SK-N-SH (cell line): Measurements from ENCODE around the gene VPS26A. TPM values are rescaled to one million over a fixed set of nuclear protein-coding genes. Genes with fewer than 3 reads are reported as not detected.
"Not testable (repeated sequence)": the region's sequence is repeated elsewhere in the genome, so short reads cannot be mapped to it uniquely, and the experiment has no call there.

Source experiments
- CTCF ChIA-PET: fragments of 300-600, 350-600 bp; formaldehyde crosslinking; extraction: SDS; loops from one replicate; lab custom pipeline; 2021; lab: Yijun Ruan, JAX
- POLR2A ChIA-PET: fragments of 350-600 bp; sonication (Branson Sonifier 250); formaldehyde crosslinking; extraction: SDS; loops from one replicate; lab custom pipeline; 2020; ENCODE audit warnings: antibody characterized with exemption, inconsistent platforms; lab: Yijun Ruan, JAX
- DNase-seq: peaks from one replicate; pipeline ENCODE4 v3.0.0; 2012
- H2AFZ ChIP-seq: fragments of 200-600 bp; sonication (generic); 2 replicates; pipeline ENCODE4 v1.8.1; 2016; ENCODE audit warnings: antibody characterized with exemption, mild to moderate bottlenecking, low read depth
- H3F3A ChIP-seq: fragments of 200-600 bp; sonication (generic); replicated peaks from 2 replicates; pipeline ENCODE3; 2016; ENCODE audit warnings: antibody characterized with exemption, mild to moderate bottlenecking; ENCODE audit not compliant: insufficient read depth
- H3K27ac ChIP-seq, 2 experiments: fragments of 200-500 bp in 1 of 2; fragments of 200-600 bp in 1 of 2; sonication (Bioruptor generic) in 1 of 2; sonication (generic), shearing (Covaris generic) in 1 of 2; 2 replicates each; pipeline versions ENCODE4 v1.5.1 to v1.6.1; 2014 to 2016; ENCODE audit warnings: low read depth in 2 of 2, inconsistent platforms in 1 of 2, low read length in 1 of 2, mild to moderate bottlenecking in 1 of 2, mixed read lengths in 1 of 2
- H3K27me3 ChIP-seq: fragments of 200-600 bp; sonication (generic), shearing (Covaris generic); 2 replicates; pipeline ENCODE4 v1.6.1; 2016; ENCODE audit warnings: mixed run types; ENCODE audit not compliant: insufficient read depth
- H3K36me3 ChIP-seq, 2 experiments: fragments of 200-500 bp in 1 of 2; fragments of 200-600 bp in 1 of 2; sonication (Bioruptor generic) in 1 of 2; sonication (generic) in 1 of 2; replicated peaks in 1 of 2; 2 replicates each; pipeline versions ENCODE3 to v1.5.1; 2014 to 2016; ENCODE audit warnings: low read length in 1 of 2, mild to moderate bottlenecking in 1 of 2; ENCODE audit not compliant: insufficient read depth in 2 of 2, control insufficient read depth in 1 of 2
- H3K4me1 ChIP-seq, 2 experiments: fragments of 200-500 bp in 1 of 2; fragments of 200-600 bp in 1 of 2; sonication (Bioruptor generic) in 1 of 2; sonication (generic), shearing (Covaris generic) in 1 of 2; 2 replicates each; pipeline versions ENCODE4 v1.5.1 to v1.6.1; 2014 to 2016; ENCODE audit warnings: low read depth in 1 of 2, low read length in 1 of 2, mixed run types in 1 of 2; ENCODE audit not compliant: insufficient read depth in 2 of 2, control insufficient read depth in 1 of 2
- H3K4me2 ChIP-seq: fragments of 200-600 bp; sonication (generic), shearing (Covaris generic); 2 replicates; pipeline ENCODE4 v1.6.1; 2017; ENCODE audit warnings: mixed run types
- H3K4me3 ChIP-seq, 2 experiments: fragments of 200-500 bp in 1 of 2; fragments of 200-600 bp in 1 of 2; sonication (Bioruptor generic) in 1 of 2; sonication (generic), shearing (Covaris generic) in 1 of 2; 2 replicates each; pipeline versions ENCODE4 v1.5.1 to v1.8.1; 2014 to 2016; ENCODE audit warnings: low read depth in 2 of 2, inconsistent platforms in 1 of 2, low read length in 1 of 2, mild to moderate bottlenecking in 1 of 2, mixed read lengths in 1 of 2, moderate library complexity in 1 of 2
- H3K79me2 ChIP-seq: fragments of 200-600 bp; sonication (generic); 2 replicates; pipeline ENCODE4 v1.8.1; 2017; ENCODE audit warnings: mild to moderate bottlenecking; ENCODE audit not compliant: insufficient read depth
- H3K9ac ChIP-seq: fragments of 200-600 bp; sonication (generic); 2 replicates; pipeline ENCODE4 v1.6.1; 2017; ENCODE audit warnings: mixed run types
- H3K9me2 ChIP-seq: fragments of 200-600 bp; sonication (generic); 2 replicates; pipeline ENCODE4 v1.6.1; 2017; ENCODE audit warnings: mixed run types
- H3K9me3 ChIP-seq: fragments of 200-600 bp; sonication (generic); 2 replicates; pipeline ENCODE4 v1.6.1; 2017; ENCODE audit warnings: mixed run types, mild to moderate bottlenecking, moderate library complexity
- H4K20me1 ChIP-seq: fragments of 200-600 bp; sonication (generic); 2 replicates; pipeline ENCODE4 v1.6.1; 2017; ENCODE audit warnings: mild to moderate bottlenecking, mixed run types; ENCODE audit not compliant: insufficient read depth
- CTCF ChIP-seq: fragments of 200-600 bp; sonication (generic); IDR thresholded peaks from 2 replicates; pipeline ENCODE4 v1.6.1; 2017; ENCODE audit warnings: antibody characterized with exemption, mild to moderate bottlenecking, moderate library complexity
- ELF1 ChIP-seq: IDR thresholded peaks from 2 replicates; pipeline ENCODE4 v1.4.0; 2012
- MEF2A ChIP-seq: IDR thresholded peaks from 2 replicates; pipeline ENCODE4 v1.4.0; 2012; ENCODE audit warnings: low read depth, borderline replicate concordance
- NFIC ChIP-seq: IDR thresholded peaks from 2 replicates; pipeline ENCODE4 v1.4.0; 2012; ENCODE audit warnings: borderline replicate concordance
- POLR2AphosphoS5 ChIP-seq: IDR thresholded peaks from 2 replicates; pipeline ENCODE4 v1.6.1; 2012; ENCODE audit warnings: low read depth, low read length
- REST ChIP-seq: IDR thresholded peaks from 2 replicates; pipeline ENCODE4 v1.6.1; 2012; ENCODE audit warnings: mild to moderate bottlenecking, low read depth, low read length, moderate library complexity
- RFX5 ChIP-seq: IDR thresholded peaks from 2 replicates; pipeline ENCODE4 v1.6.1; 2012; ENCODE audit warnings: mild to moderate bottlenecking, improper control_type of control experiment, low read length
- TAF1 ChIP-seq: IDR thresholded peaks from 2 replicates; pipeline ENCODE4 v1.6.1; 2012; ENCODE audit warnings: low read depth, mild to moderate bottlenecking, low read length, moderate library complexity, borderline replicate concordance
- TEAD4 ChIP-seq: IDR thresholded peaks from 2 replicates; pipeline ENCODE4 v1.4.0; 2012; ENCODE audit warnings: mild to moderate bottlenecking, borderline replicate concordance; ENCODE audit not compliant: insufficient read depth
- USF1 ChIP-seq: IDR thresholded peaks from 2 replicates; pipeline ENCODE4 v1.4.0; 2012; ENCODE audit warnings: low read depth, borderline replicate concordance
- YY1 ChIP-seq: IDR thresholded peaks from 2 replicates; pipeline ENCODE4 v1.4.0; 2012; ENCODE audit warnings: low read depth, mild to moderate bottlenecking
- WGBS: methylation state at CpG from one replicate; pipeline ENCODE4 v1.1.6; 2017; ENCODE audit warnings: low lambda C conversion rate; 5-methylcytosine and 5-hydroxymethylcytosine counted together
- polyA plus RNA-seq, 3 experiments: library from polyadenylated mRNA; depleted of rRNA; stranded (reverse); fragments of >200 nt; gene quantifications; 2 replicates each; pipeline ENCODE4 v1.2.3, GENCODE V29; 2012

VPS26A gene
- polyA plus RNA-seq, 1 of the 3 experiments (the other 2 are of a cell fraction): 10.6 TPM

- TF ChIP-seq CTCF (no peak), NFIC (no peak), TEAD4 (no peak), REST (no peak), TAF1 (no peak)
These were observed 48.4 kb downstream of the VPS26A start (continued) for GRCh38 chr10:69172241-69172982.

- WGBS: 77% methylated on average over 4 of the region's 4 CpGs
- H4K20me1 ChIP-seq: not testable (repeated sequence)
These were observed 51.3 kb downstream of the VPS26A start for GRCh38 chr10:69175326-69175725.

DNA sequence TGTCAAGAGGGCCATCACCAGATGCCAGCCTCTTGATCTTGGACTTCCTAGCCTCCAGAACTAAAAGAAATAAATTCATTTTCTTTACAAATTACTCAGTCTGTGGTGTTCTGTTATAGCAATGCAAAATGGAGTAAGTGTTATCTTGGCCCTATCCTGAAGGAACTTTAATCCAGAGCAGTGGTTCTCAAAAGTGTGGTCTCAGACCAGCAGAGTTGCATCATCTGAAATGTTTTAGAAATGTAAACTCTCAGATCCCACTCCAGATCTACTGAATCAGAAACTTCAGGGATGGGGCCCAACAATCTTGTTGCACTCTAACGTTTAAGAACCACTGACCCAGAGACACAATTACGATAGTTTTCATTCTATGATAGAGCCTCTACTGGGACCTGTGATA is 52.8 kb downstream of the VPS26A start:
- H2AFZ ChIP-seq: no peak overlapping the region
- peaks cover 4% of the 10 kb centered on the region for H3F3A ChIP-seq
- H4K20me1 ChIP-seq: no peaks in the 10 kb centered on the region
- no peak overlapping the region for H3K4me3 ChIP-seq
- 61% methylated on average over 2 of the region's 2 CpGs for WGBS
- no peaks in the 10 kb centered on the region for H3K27me3 ChIP-seq
- POLR2A ChIA-PET: no interaction called here
- no peaks in the 10 kb centered on the region for H3K9me3 ChIP-seq
- peaks cover 0 to 9% of the 10 kb centered on the region in 2 experiments; a peak in 2 of 4 replicates for H3K4me1 ChIP-seq
- no peak overlapping the region for H3K9ac ChIP-seq
- no peak overlapping the region for H3K27ac ChIP-seq
- peaks cover 17% of the 10 kb centered on the region for H3K79me2 ChIP-seq
- CTCF ChIA-PET: no interaction called here
- peaks cover 8 to 13% of the 10 kb centered on the region in 2 experiments for H3K36me3 ChIP-seq
- H3K4me2 ChIP-seq: no peak overlapping the region
- no peaks in the 10 kb centered on the region for H3K9me2 ChIP-seq
- TF ChIP-seq MEF2A (no peak), ELF1 (no peak), YY1 (no peak), TAF1 (no peak), RFX5 (no peak), POLR2AphosphoS5 (no peak), TEAD4 (no peak), USF1 (no peak)
- DNase-seq: no peak

More at GRCh38 chr10:69175326-69175725, 51.3 kb downstream of the VPS26A start:
- H3K27me3 ChIP-seq, H3K9me2 ChIP-seq, H3K9ac ChIP-seq, H3K79me2 ChIP-seq, H3K4me3 ChIP-seq, H2AFZ ChIP-seq, H3K27ac ChIP-seq, H3K4me1 ChIP-seq, POLR2A ChIA-PET, H3K9me3 ChIP-seq, H3K4me2 ChIP-seq, DNase-seq, H3F3A ChIP-seq: not testable (repeated sequence)
- H3K36me3 ChIP-seq: peaks cover 20 to 22% of the 10 kb centered on the region in 2 experiments
- CTCF ChIA-PET: interaction anchor here (1.0 to 1.1 kb wide), 2 partner anchors 232 to 259 kb away, joined by 3 read pairs; no protein-coding TSS in a partner anchor
